Activated B cell treated with CpG ODN at 0.5 μM for 24 hours (primary cell): ENCODE data around the gene GNAI3. TPM values are rescaled to one million over a fixed set of nuclear protein-coding genes. Genes with fewer than 3 reads are reported as not detected.
A peak's percentile ranks its signal among the peaks of the same experiment; 100 is the strongest.

ENCODE experiments used
- ATAC-seq: fragments of 200-7000 bp; cut with Tn5 transposase; one replicate; pipeline ENCODE4 v1.10.0; 2021; ENCODE audit warnings: low read depth, mild to moderate bottlenecking, moderate library complexity
- CTCF ChIA-PET: fragments of 350-600 bp; sonication (Branson Sonifier 250); formaldehyde crosslinking; loops from one replicate; lab custom pipeline; 2021; ENCODE audit warnings: antibody characterized with exemption; lab: Charles Lee
- POLR2A ChIA-PET: fragments of 350-600 bp; sonication (Branson Sonifier 250); formaldehyde crosslinking; loops from one replicate; lab custom pipeline; 2021; ENCODE audit warnings: antibody characterized with exemption; lab: Charles Lee
- DNase-seq: peaks from one replicate; pipeline ENCODE4 v3.0.0; 2022
- H3K27ac Mint-ChIP-seq: one replicate; pipeline ENCODE4 v1.8.0; 2020; ENCODE audit warnings: mixed read lengths
- H3K27me3 Mint-ChIP-seq: one replicate; pipeline ENCODE4 v1.8.0; 2021; ENCODE audit warnings: mixed read lengths
- H3K36me3 Mint-ChIP-seq: one replicate; pipeline ENCODE4 v1.8.0; 2021; ENCODE audit warnings: low read depth, mixed read lengths
- H3K4me1 Mint-ChIP-seq: one replicate; pipeline ENCODE4 v1.8.0; 2021; ENCODE audit warnings: mixed read lengths
- H3K4me3 Mint-ChIP-seq: one replicate; pipeline ENCODE4 v1.8.0; 2020; ENCODE audit warnings: mild to moderate bottlenecking, mixed read lengths
- H3K9me3 Mint-ChIP-seq: one replicate; pipeline ENCODE4 v1.8.0; 2020; ENCODE audit warnings: mixed read lengths
- intact Hi-C: fragments of 100-400 bp; cut with micrococcal nuclease; formaldehyde crosslinking; loops from one replicate; pipeline ENCODE4 v1.15.1; 2024
- total RNA-seq: library from RNA; stranded (reverse); gene quantifications from 2 replicates; pipeline ENCODE4 v1.2.3, GENCODE V29; 2022
- TF ChIP-seq, protein P1 (sequence below): fragments of 200-600 bp; IDR thresholded peaks from one replicate; pipeline ENCODE4 v1.8.0; 2022; ENCODE audit warnings: antibody characterized with exemption, mild to moderate bottlenecking

Gene GNAI3
- total RNA-seq, 1 donor from 2014 or later = 8.4 TPM

DNA sequence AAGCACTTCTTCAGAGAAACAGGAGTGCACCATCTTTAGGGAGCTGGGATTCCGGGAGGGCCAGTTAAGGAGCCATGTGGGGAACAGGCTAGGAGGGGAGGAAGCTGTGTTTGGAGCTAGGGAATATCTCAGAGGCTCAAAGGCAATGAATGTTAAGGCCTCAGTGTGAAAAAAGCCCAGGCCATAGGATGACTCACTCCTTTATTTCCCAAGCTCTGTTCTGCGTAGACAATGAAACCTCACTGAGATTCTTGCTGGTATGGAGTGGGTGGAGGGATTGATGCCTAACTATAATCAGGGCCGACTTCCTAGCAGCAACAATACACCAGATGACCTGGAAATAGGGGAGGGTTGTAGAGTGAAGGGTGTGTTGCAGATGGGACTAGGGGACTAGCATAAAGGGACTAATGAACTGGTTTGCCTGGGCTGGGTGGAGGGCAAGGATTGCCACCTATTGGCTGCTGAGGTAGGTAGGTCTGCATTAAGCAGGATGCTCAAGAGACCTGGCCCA is 68.9 kb downstream of the GNAI3 start:
- peaks cover 4% of the 10 kb centered on the region for H3K36me3 Mint-ChIP-seq
- no peak for ATAC-seq

DNA sequence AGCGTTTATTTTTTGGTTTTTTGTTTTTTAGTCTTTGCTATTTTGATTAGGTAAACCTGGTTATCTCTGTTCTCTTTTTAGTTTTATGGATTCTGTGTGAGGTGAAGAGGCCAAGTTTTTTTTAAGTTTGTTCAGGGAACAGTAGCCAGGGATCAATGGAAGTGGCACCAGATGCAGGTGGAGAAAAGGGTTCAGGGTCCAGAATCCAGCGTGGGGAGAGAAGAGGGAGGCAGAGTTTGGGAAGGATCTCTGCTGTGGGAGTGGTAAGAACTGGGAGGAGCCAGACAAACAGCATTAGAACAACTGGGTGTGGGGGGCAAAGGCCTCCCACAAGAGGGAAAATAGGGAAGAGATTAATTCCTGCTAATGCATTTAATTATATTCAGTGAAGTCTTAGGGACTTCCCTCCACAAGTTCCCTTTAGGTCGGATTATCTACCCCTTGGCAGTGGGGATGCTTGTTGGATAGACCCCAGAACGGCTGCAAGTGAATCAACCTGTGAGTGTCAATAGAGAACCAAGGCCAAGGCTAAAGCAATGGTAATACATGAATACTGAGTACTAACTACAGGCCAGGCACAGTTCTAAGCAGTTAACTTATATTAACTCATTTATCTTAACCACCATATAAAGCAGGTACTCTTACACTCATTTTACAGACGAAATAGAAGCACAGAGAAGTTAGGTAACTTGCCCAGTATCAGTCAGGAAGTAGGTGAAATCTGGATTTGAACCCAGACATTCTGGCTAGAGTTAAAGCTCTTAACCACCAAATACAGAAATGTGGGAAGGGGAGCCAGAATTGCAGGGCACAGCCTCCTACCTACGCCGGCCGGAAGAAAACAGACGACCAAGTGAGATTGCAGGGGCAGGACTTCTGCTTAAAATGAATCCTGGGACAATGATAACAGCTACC is 70.5 kb downstream of the GNAI3 start:
- ATAC-seq = no peak
- H3K4me1 Mint-ChIP-seq = peaks cover 69% of the 10 kb centered on the region
- peak overlapping the region; percentile 93 for H3K27ac Mint-ChIP-seq
- H3K27me3 Mint-ChIP-seq = no peaks in the 10 kb centered on the region
- H3K9me3 Mint-ChIP-seq = no peaks in the 10 kb centered on the region
- no peak for DNase-seq
- intact Hi-C loops = loop anchor here (1.0 kb wide), 3 partner anchors 21 to 125 kb away; partner anchors contain the start of genes CYB561D1 and GNAI3
- H3K4me3 Mint-ChIP-seq = peak overlapping the region; percentile 90
- TF ChIP-seq, protein P1, sequence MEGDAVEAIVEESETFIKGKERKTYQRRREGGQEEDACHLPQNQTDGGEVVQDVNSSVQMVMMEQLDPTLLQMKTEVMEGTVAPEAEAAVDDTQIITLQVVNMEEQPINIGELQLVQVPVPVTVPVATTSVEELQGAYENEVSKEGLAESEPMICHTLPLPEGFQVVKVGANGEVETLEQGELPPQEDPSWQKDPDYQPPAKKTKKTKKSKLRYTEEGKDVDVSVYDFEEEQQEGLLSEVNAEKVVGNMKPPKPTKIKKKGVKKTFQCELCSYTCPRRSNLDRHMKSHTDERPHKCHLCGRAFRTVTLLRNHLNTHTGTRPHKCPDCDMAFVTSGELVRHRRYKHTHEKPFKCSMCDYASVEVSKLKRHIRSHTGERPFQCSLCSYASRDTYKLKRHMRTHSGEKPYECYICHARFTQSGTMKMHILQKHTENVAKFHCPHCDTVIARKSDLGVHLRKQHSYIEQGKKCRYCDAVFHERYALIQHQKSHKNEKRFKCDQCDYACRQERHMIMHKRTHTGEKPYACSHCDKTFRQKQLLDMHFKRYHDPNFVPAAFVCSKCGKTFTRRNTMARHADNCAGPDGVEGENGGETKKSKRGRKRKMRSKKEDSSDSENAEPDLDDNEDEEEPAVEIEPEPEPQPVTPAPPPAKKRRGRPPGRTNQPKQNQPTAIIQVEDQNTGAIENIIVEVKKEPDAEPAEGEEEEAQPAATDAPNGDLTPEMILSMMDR = no peak
- peaks cover 4% of the 10 kb centered on the region for H3K36me3 Mint-ChIP-seq
- POLR2A ChIA-PET = interaction anchor here (0.7 to 2.8 kb wide), 11 partner anchors 10 to 519 kb away, joined by 3 to 35 read pairs (median 5); partner anchors contain the start of genes AHCYL1, ATXN7L2, GNAI3 and GSTM1
- CTCF ChIA-PET = interaction anchor here (1.8 to 2.3 kb wide), 2 partner anchors 11 to 21 kb away, joined by 9 to 11 read pairs; no protein-coding TSS in a partner anchor

More for the DNA sequence above, 68.9 kb downstream of the GNAI3 start:
- H3K9me3 Mint-ChIP-seq = no peaks in the 10 kb centered on the region
- DNase-seq = no peak
- H3K27me3 Mint-ChIP-seq = no peaks in the 10 kb centered on the region
- CTCF ChIA-PET = interaction anchor here (1.4 to 2.1 kb wide), 3 partner anchors 23 to 71 kb away, joined by 4 to 7 read pairs (median 5); no protein-coding TSS in a partner anchor
- peak overlapping the region; percentile 73 for H3K27ac Mint-ChIP-seq
- H3K4me1 Mint-ChIP-seq = peaks cover 54% of the 10 kb centered on the region
- TF ChIP-seq, protein P1 = no peak
- H3K4me3 Mint-ChIP-seq = no peak overlapping the region
- POLR2A ChIA-PET = interaction anchor here (1.4 kb wide), 1 partner anchor 69 kb away, joined by 5 read pairs; the partner anchor contains the start of gene GNAI3
- intact Hi-C loops = no loop called here

DNA sequence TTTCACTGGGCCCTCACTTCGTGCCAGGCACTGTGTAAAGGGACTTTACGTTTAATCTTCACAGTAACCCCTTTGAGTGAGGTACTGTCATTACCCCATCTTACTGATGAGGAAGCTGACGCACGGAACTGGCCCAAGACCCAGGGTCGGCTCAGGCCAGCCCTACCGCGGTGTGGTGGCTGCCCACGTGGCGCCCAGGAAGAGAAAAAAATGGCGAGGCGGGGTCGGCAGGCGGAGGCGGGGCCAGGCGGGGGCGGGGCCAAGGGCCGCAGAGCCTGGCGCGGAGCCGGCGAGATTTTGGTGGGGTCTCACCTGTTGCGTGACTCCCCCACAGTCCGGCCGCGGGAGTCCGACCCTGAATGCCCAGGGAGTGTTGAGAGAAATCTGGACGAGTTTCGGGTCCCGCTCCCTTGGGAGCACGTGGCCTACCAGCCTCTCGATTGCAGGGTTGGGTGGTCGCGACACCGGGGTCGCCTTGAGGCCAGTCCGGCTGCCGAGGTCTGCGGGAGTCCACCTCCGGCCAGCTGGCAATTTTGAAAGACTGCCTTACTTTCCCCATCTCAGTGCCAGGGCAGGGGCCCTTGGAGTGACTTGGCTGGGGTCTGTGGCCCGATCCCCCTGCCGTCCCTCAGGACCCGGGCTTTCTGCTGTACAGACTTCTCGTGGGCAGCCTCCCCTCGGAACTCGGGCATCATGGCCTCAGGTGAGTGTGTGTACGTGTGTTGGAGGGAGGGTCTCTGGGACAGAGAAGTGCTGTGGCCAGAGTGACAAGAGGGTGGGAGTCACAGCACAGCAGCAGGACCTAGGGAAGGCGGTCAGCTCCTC is 71.4 kb downstream of the GNAI3 start, which contains the start of the genes AMPD2 and GNAT2:
TSS of gene AMPD2 (plus strand) at position 262 of the 825 bp plus-strand sequence. CDS start 1,339 bp downstream, outside the sequence.
TSS of gene GNAT2 (minus strand) at position 41 of the 825 bp plus-strand sequence. CDS start 6,746 bp downstream, outside the sequence.
- TF ChIP-seq, protein P1 = no peak
- intact Hi-C loops = loop anchor here (1.0 to 10.0 kb wide), 6 partner anchors 21 to 507 kb away; partner anchors contain the start of genes CYB561D1, ELAPOR1, GNAI3 and GSTM4
- DNase-seq (peak; percentile 72), ATAC-seq (peak; percentile 64)
- Mint-ChIP-seq H3K27ac (peak within 1 kb of the TSS; percentile 93), H3K4me3 (peak within 1 kb of the TSS; percentile 90), H3K27me3 (no peaks in the 10 kb centered on the region), H3K4me1 (peaks cover 78% of the 10 kb centered on the region), H3K36me3 (peaks cover 4% of the 10 kb centered on the region), H3K9me3 (no peaks in the 10 kb centered on the region)
- ChIA-PET POLR2A (interaction anchor here (0.6 to 2.8 kb wide), 12 partner anchors 9 to 520 kb away, joined by 3 to 35 read pairs (median 4); partner anchors contain the start of genes AHCYL1, ATXN7L2, GNAI3 and GSTM1), CTCF (interaction anchor here (1.6 to 2.3 kb wide), 3 partner anchors 10 to 74 kb away, joined by 7 to 11 read pairs (median 9); no protein-coding TSS in a partner anchor)

DNA sequence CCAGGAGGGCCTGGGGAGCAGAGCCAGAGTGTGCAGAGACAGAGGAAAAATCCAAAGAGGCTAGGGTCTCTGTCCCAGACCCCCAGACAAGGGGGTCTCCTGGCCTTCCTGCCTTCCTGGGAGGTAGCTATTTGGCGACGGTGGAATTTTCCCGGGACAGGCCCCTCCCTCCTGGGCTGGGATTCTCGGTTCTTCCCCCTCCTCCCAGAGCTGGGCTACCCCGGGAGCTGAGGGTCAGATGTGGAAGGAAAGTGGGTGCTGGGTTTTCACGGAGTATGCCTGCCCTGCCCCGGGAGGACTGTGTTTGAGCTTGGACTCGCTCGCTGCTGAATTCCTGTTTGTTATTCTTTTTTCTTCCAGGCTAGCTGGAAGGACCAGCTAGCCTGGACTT is 72.0 kb downstream of the GNAI3 start:
- H3K9me3 Mint-ChIP-seq = no peaks in the 10 kb centered on the region
- peak overlapping the region; percentile 90 for H3K4me3 Mint-ChIP-seq
- ChIA-PET CTCF (interaction anchor here (0.7 to 2.3 kb wide), 4 partner anchors 10 to 127 kb away, joined by 3 to 11 read pairs (median 8); partner anchors contain the start of gene CYB561D1), POLR2A (interaction anchor here (0.6 to 2.8 kb wide), 7 partner anchors 20 to 392 kb away, joined by 3 to 35 read pairs (median 5); partner anchors contain the start of genes ATXN7L2, GNAI3 and GSTM1)
- intact Hi-C loops = loop anchor here (2.0 to 10.0 kb wide), 3 partner anchors 36 to 508 kb away; partner anchors contain the start of genes ELAPOR1, GSTM4 and PSMA5
- DNase-seq = no peak
- ATAC-seq = peak; percentile 1
- TF ChIP-seq, protein P1 = no peak
- no peaks in the 10 kb centered on the region for H3K27me3 Mint-ChIP-seq
- H3K36me3 Mint-ChIP-seq = peaks cover 6% of the 10 kb centered on the region
- peaks cover 78% of the 10 kb centered on the region for H3K4me1 Mint-ChIP-seq
- H3K27ac Mint-ChIP-seq = peak overlapping the region; percentile 93
